Parietal lobe (tissue), 2 donors: ENCODE data around the gene CASP12. TPM values are rescaled to one million over a fixed set of nuclear protein-coding genes. Genes with fewer than 3 reads are reported as not detected.

ENCODE experiments used
- small RNA-seq: library from RNA; depleted of rRNA; stranded (forward); fragments of <200 nt; gene quantifications from one replicate; pipeline ENCODE3, GENCODE V24; 2014; ENCODE audit warnings: low replicate concordance
- total RNA-seq: library from RNA; depleted of rRNA; stranded (reverse); fragments of >200 nt; gene quantifications from one replicate; pipeline ENCODE4 v1.2.3, GENCODE V29; 2014

The CASP12 gene
- not detected for total RNA-seq

DNA sequence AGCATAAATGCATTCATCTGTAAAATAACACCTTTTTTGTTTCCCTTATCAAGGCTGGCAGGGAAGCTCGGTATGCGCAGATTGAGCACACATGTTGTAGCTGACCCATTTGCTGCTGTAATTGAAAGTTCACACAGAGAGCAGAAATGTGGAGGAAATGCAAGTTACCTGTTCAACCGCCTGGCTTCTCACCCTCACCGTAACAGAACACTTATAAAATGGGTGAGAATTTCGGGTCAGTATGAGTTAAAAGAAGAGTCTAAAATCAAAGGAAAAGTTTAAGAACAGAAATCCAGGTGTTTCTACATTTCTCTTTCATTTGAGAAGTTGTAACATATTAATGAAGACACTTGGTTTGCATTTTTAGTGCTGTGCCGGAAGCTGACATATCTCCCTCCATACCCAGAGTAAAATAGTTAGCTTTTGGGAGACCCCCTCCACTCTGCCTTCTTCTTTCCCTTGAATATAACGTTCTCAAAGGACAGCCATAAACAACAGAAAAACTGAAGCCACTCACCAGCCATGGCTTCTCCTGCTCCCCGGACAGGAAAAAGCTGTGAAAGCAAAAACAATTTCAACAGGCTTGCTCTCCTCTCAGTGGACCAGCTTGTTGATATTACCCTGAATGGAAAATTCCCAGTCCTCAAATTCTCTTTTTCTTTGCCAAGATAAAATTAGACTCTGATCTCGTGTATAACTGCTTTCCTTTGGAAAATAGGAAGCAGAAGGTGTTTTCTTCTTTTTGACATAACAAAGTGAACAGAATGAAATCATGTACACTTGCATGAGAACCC lies at the start of gene CASP12:
Gene CASP12 (minus strand): TSS at position 570 of the 794 bp plus-strand sequence.

Small RNA genes within 50 kb of the gene (small RNA-seq; reads per million reads assigned to genes)
- not detected for gene AP002004.1

Other genes with a start within 250 kb of the CASP12 start
- gene CASP4, start 70.1 kb upstream of the CASP12 start, total RNA-seq: 1.9 TPM
- gene CASP5, start 124.7 kb upstream of the CASP12 start, total RNA-seq: not detected
- gene CASP1, start 136.7 kb upstream of the CASP12 start, total RNA-seq: 4.4 TPM
- not detected for gene CARD16, start 146.9 kb upstream of the CASP12 start, total RNA-seq
- gene CARD18, start 241.3 kb upstream of the CASP12 start, total RNA-seq: not detected